Mesangial cell (primary cell): ENCODE data around the gene ITM2A. TPM values are rescaled to one million over a fixed set of nuclear protein-coding genes. Genes with fewer than 3 reads are reported as not detected.

ENCODE experiments used
- total RNA-seq: library from RNA; depleted of rRNA; stranded (reverse); fragments of >200 nt; gene quantifications from 2 replicates; pipeline ENCODE4 v1.2.3, GENCODE V29; 2015

ITM2A gene
- total RNA-seq, result 0.33 and 0.89 TPM in 2 replicates

DNA sequence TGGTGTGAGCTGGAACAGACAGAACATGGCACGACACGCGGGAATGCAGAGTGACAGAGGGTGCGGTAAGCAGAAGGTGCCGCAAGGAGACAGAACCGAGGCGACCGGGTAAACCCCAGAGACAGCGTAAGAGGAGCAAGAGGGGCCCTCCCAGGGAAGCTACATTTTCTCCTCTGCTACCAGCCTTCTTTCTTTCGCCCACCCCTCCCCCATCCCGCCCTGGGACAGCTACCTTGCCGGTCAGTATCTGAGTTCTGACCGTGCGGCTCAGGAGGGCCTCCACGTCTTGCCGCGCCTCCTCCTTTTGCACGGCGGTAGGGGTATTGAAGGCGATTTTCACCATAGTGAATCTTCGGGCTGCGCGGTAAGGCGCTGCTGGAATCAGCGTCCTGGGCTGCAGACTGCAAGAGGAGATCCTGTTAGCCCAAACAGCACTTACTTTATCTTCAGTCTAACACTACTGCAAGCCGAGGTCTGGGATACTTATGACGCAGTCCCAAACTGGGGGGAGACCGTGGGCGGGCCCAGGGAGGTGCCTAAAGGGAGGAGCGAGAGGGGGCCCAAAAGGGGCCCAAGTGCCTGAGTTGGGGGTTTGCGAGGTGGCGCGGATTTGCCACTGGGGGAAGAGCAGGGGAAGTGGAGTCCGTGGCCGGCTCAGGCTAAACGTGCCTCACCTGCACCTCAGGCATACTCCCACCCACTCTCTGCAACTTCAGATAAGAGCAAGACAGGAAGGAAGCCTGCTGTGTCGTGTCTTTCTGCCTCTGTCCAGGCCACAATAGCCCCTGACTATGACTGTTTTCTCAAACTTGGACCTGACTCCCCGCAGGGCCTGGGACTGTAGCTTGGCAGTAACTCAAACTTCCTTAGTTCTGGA is at the start of gene ITM2A:
Gene ITM2A (minus strand): TSS at position 462 of the 877 bp plus-strand sequence. CDS start 119 bp downstream, at position 343.

Other genes starting within 250 kb of the ITM2A start
- gene GPR174, start 222.6 kb downstream of the ITM2A start, total RNA-seq, result not detected in 2 replicates